ENCODE results near the gene TIGD4. TPM values are rescaled to one million over a fixed set of nuclear protein-coding genes. Genes with fewer than 3 reads are reported as not detected.

TIGD4 gene
- total RNA-seq, 5 donors from 2014 or later (not counting 1 experiment from before 2014, with no cell fraction given), result 0.13 to 0.28 (median 0.22) TPM; not detected in 1

- Mint-ChIP-seq H3K9me3 (peaks cover 0 to 5% (median 3%) of the 10 kb centered on the region in 3 donors), H3K36me3 (peaks cover 22% of the 10 kb centered on the region), H3K27ac (no peak overlapping the region), H3K27me3 (no peaks in the 10 kb centered on the region), H3K4me1 (peaks cover 24% of the 10 kb centered on the region in 3 donors), H3K4me3 (no peak overlapping the region)
- no peak for ATAC-seq (replicated peaks in 1 of 4)
- Histone ChIP-seq H3K27ac (ENCODE audit: low read length) (no peak overlapping the region), H3K4me1 (ENCODE audit: control insufficient read depth in 1 of 2, extremely low read depth in 1 of 2, insufficient read depth in 2 of 2, low read length in 2 of 2) (no peaks in the 10 kb centered on the region), H3K4me3 (ENCODE audit: control insufficient read depth in 1 of 2, extremely low read depth in 1 of 2, low read length in 1 of 2) (no peak overlapping the region), H3K27me3 (replicated peaks in 1 of 2; ENCODE audit: control insufficient read depth in 2 of 2, extremely low read depth in 1 of 2, insufficient read depth in 2 of 2, low read length in 1 of 2) (no peaks in the 10 kb centered on the region), H3K9me3 (no peaks in the 10 kb centered on the region), H3K36me3 (ENCODE audit: control insufficient read depth in 2 of 2, extremely low read depth in 1 of 2, insufficient read depth in 1 of 2, low read length in 1 of 2) (no peaks in the 10 kb centered on the region)
- WGBS (ENCODE audit: insufficient coverage), result no CpG with 5 or more reads among the region's 3 CpGs
- CTCF ChIA-PET, result interaction anchor here in 1 of 2 donors (0.7 kb wide), 1 partner anchor 305 kb away, joined by 3 read pairs; no protein-coding TSS in a partner anchor
- POLR2A ChIA-PET, result interaction anchor here in 1 of 2 donors (0.6 kb wide), 1 partner anchor 672 kb away, joined by 4 read pairs; no protein-coding TSS in a partner anchor
- no peak for DNase-seq
These were observed 27.1 kb upstream of the TIGD4 start for GRCh38 chr4:152806501-152807125.

- no peak overlapping the region for H3K4me3 Mint-ChIP-seq
- H3K27me3 ChIP-seq (replicated peaks in 1 of 2; ENCODE audit: control insufficient read depth in 2 of 2, extremely low read depth in 1 of 2, insufficient read depth in 2 of 2, low read length in 1 of 2), result no peaks in the 10 kb centered on the region
- no CpG with 5 or more reads among the region's 2 CpGs for WGBS (ENCODE audit: insufficient coverage)
- no peak overlapping the region for H3K27ac Mint-ChIP-seq
- H3K27ac ChIP-seq (ENCODE audit: low read length), result no peak overlapping the region
- H3K4me1 ChIP-seq (ENCODE audit: control insufficient read depth in 1 of 2, extremely low read depth in 1 of 2, insufficient read depth in 2 of 2, low read length in 2 of 2), result no peaks in the 10 kb centered on the region
- ATAC-seq (replicated peaks in 1 of 4) (no peak), DNase-seq (no peak)
- H3K4me1 Mint-ChIP-seq, result peaks cover 24 to 32% (median 26%) of the 10 kb centered on the region in 3 donors
- ChIA-PET CTCF (no interaction called here), POLR2A (no interaction called here)
- no peak overlapping the region for H3K4me3 ChIP-seq (ENCODE audit: control insufficient read depth in 1 of 2, extremely low read depth in 1 of 2, low read length in 1 of 2)
- no peaks in the 10 kb centered on the region for H3K36me3 ChIP-seq (ENCODE audit: control insufficient read depth in 2 of 2, extremely low read depth in 1 of 2, insufficient read depth in 1 of 2, low read length in 1 of 2)
- no peaks in the 10 kb centered on the region for H3K9me3 ChIP-seq
- no peaks in the 10 kb centered on the region for H3K27me3 Mint-ChIP-seq
- no peaks in the 10 kb centered on the region for H3K9me3 Mint-ChIP-seq
- H3K36me3 Mint-ChIP-seq, result peaks cover 15% of the 10 kb centered on the region
These were observed 26.3 kb upstream of the TIGD4 start for GRCh38 chr4:152805818-152806217.

DNA sequence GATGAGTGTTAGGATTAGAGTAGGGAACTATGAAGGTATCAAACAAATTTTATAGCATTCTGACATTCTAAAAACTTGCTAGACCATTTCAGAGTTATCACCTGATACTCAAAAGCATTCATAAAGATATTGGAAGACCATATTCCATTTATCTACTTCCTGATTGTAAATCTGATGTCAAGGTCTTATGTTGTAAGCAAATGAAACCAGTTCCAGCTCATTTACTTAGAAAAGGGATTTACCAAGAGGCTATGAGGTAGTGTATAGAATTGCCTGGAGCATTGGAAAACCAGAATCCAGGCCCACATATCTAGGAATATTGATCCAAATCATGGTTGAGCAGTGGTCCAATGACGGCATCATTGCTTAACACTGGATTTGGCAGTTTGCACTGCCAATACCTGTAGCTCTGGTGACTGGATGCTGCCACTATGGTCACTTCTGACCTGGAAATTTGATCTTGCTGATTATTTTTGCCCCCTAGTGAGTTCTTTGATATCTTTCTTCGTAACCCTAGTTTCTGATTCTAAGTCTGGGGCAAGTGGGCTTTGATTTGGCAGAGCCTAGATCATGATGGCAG lies 25.6 kb upstream of the TIGD4 start:
- Histone ChIP-seq H3K27me3 (replicated peaks in 1 of 2; ENCODE audit: control insufficient read depth in 2 of 2, extremely low read depth in 1 of 2, insufficient read depth in 2 of 2, low read length in 1 of 2) (no peaks in the 10 kb centered on the region), H3K9me3 (no peaks in the 10 kb centered on the region), H3K36me3 (ENCODE audit: control insufficient read depth in 2 of 2, extremely low read depth in 1 of 2, insufficient read depth in 1 of 2, low read length in 1 of 2) (no peaks in the 10 kb centered on the region), H3K27ac (ENCODE audit: low read length) (no peak overlapping the region), H3K4me3 (ENCODE audit: control insufficient read depth in 1 of 2, extremely low read depth in 1 of 2, low read length in 1 of 2) (no peak overlapping the region), H3K4me1 (ENCODE audit: control insufficient read depth in 1 of 2, extremely low read depth in 1 of 2, insufficient read depth in 2 of 2, low read length in 2 of 2) (no peaks in the 10 kb centered on the region)
- no peak for ATAC-seq (replicated peaks in 1 of 4)
- Mint-ChIP-seq H3K4me3 (no peak overlapping the region), H3K4me1 (peaks cover 24 to 36% (median 26%) of the 10 kb centered on the region in 3 donors), H3K27me3 (no peaks in the 10 kb centered on the region), H3K36me3 (peaks cover 10% of the 10 kb centered on the region), H3K9me3 (no peaks in the 10 kb centered on the region), H3K27ac (no peak overlapping the region)
- DNase-seq, result no peak
- WGBS (ENCODE audit: insufficient coverage), result 86% methylated on average over 1 of the region's 2 CpGs
- ChIA-PET POLR2A (no interaction called here), CTCF (no interaction called here)

- H3K27me3 ChIP-seq (replicated peaks in 1 of 2; ENCODE audit: control insufficient read depth in 2 of 2, extremely low read depth in 1 of 2, insufficient read depth in 2 of 2, low read length in 1 of 2), result no peaks in the 10 kb centered on the region
- Mint-ChIP-seq H3K4me1 (peaks cover 24 to 36% (median 24%) of the 10 kb centered on the region in 3 donors), H3K9me3 (no peaks in the 10 kb centered on the region), H3K27me3 (no peaks in the 10 kb centered on the region), H3K27ac (no peak overlapping the region), H3K4me3 (no peak overlapping the region), H3K36me3 (peaks cover 11% of the 10 kb centered on the region)
- H3K27ac ChIP-seq (ENCODE audit: low read length), result no peak overlapping the region
- ChIA-PET CTCF (no interaction called here), POLR2A (no interaction called here)
- H3K9me3 ChIP-seq, result no peaks in the 10 kb centered on the region
- 83% methylated on average over 1 of the region's 1 CpG for WGBS (ENCODE audit: insufficient coverage)
- DNase-seq (no peak), ATAC-seq (replicated peaks in 1 of 4) (no peak)
- H3K4me1 ChIP-seq (ENCODE audit: control insufficient read depth in 1 of 2, extremely low read depth in 1 of 2, insufficient read depth in 2 of 2, low read length in 2 of 2), result no peaks in the 10 kb centered on the region
- H3K4me3 ChIP-seq (ENCODE audit: control insufficient read depth in 1 of 2, extremely low read depth in 1 of 2, low read length in 1 of 2), result no peak overlapping the region
- H3K36me3 ChIP-seq (ENCODE audit: control insufficient read depth in 2 of 2, extremely low read depth in 1 of 2, insufficient read depth in 1 of 2, low read length in 1 of 2), result no peaks in the 10 kb centered on the region
These were observed 24.0 kb upstream of the TIGD4 start for GRCh38 chr4:152803541-152803940.

DNA sequence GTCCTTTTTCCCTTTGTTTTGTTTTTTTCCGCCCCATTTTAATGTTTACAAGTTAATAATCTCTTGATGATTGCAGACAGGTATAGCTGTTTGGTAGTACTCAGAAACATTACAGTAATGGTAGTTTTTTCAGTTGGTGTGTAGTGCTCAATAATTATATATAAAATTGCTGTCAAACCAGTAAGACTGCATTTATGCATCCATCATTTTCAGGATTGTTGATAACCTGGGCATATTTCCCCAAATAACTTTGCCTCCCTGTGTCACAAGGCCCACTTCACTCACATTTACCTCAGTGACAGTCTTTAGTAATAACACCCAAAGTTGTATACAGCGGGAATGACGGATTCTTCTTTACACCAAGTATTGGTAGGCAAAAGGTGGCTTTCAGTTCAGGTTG lies 16.4 kb upstream of the TIGD4 start:
- peaks cover 10% of the 10 kb centered on the region for H3K36me3 Mint-ChIP-seq
- POLR2A ChIA-PET, result no interaction called here

DNA sequence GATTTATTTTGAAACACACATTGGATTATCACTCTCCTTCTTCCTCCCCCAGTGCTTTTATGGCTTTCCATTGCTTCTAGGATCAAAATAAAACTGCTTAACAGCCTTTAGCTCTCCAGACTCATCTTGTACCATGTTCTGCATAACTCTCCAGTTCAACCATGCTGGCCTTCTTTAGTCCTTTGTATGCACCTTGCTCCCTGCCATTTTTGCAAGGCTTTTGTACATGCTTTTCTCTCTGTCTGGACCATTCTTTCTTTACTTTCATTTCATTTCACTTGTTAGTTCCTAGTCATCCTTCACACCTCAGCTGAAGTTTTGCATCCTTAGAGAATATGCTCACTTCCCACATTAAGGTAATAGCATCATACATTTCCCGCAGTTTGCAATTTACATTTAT lies 7.1 kb upstream of the TIGD4 start:
- Mint-ChIP-seq H3K27ac (peak overlapping the region; percentile 79 to 83), H3K4me1 (peaks cover 28 to 51% (median 36%) of the 10 kb centered on the region in 3 donors), H3K27me3 (no peaks in the 10 kb centered on the region), H3K9me3 (no peaks in the 10 kb centered on the region), H3K36me3 (peaks cover 3% of the 10 kb centered on the region), H3K4me3 (peak overlapping the region; percentile 41 to 51 (median 44))
- no peak for DNase-seq
- H3K4me1 ChIP-seq (ENCODE audit: control insufficient read depth in 1 of 2, extremely low read depth in 1 of 2, insufficient read depth in 2 of 2, low read length in 2 of 2), result peaks cover 0 to 8% of the 10 kb centered on the region in 2 experiments
- ChIA-PET CTCF (interaction anchor here (1.1 to 1.4 kb wide), 2 partner anchors 297 to 340 kb away, joined by 3 read pairs; no protein-coding TSS in a partner anchor), POLR2A (interaction anchor here in 1 of 2 donors (0.7 kb wide), 1 partner anchor 16 kb away, joined by 4 read pairs; no protein-coding TSS in a partner anchor)
- no peak overlapping the region for H3K4me3 ChIP-seq (ENCODE audit: control insufficient read depth in 1 of 2, extremely low read depth in 1 of 2, low read length in 1 of 2)
- H3K27ac ChIP-seq (ENCODE audit: low read length), result peak overlapping the region; percentile 32
- H3K36me3 ChIP-seq (ENCODE audit: control insufficient read depth in 2 of 2, extremely low read depth in 1 of 2, insufficient read depth in 1 of 2, low read length in 1 of 2), result no peaks in the 10 kb centered on the region
- ATAC-seq (replicated peaks in 1 of 4), result no peak
- no peaks in the 10 kb centered on the region for H3K9me3 ChIP-seq
- H3K27me3 ChIP-seq (replicated peaks in 1 of 2; ENCODE audit: control insufficient read depth in 2 of 2, extremely low read depth in 1 of 2, insufficient read depth in 2 of 2, low read length in 1 of 2), result no peaks in the 10 kb centered on the region
- WGBS (ENCODE audit: insufficient coverage), result no CpG with 5 or more reads among the region's 1 CpG

More for the DNA sequence above, 16.4 kb upstream of the TIGD4 start:
- H3K4me3 Mint-ChIP-seq, result no peak overlapping the region
- ATAC-seq (replicated peaks in 1 of 4), result no peak
- H3K27me3 Mint-ChIP-seq, result no peaks in the 10 kb centered on the region
- peaks cover 2 to 16% (median 7%) of the 10 kb centered on the region in 3 donors for H3K4me1 Mint-ChIP-seq
- no peaks in the 10 kb centered on the region for H3K9me3 Mint-ChIP-seq
- no peak overlapping the region for H3K27ac Mint-ChIP-seq
- Histone ChIP-seq H3K36me3 (ENCODE audit: control insufficient read depth in 2 of 2, extremely low read depth in 1 of 2, insufficient read depth in 1 of 2, low read length in 1 of 2) (no peaks in the 10 kb centered on the region), H3K27ac (ENCODE audit: low read length) (no peak overlapping the region), H3K9me3 (no peaks in the 10 kb centered on the region), H3K4me3 (ENCODE audit: control insufficient read depth in 1 of 2, extremely low read depth in 1 of 2, low read length in 1 of 2) (no peak overlapping the region), H3K4me1 (ENCODE audit: control insufficient read depth in 1 of 2, extremely low read depth in 1 of 2, insufficient read depth in 2 of 2, low read length in 2 of 2) (no peaks in the 10 kb centered on the region), H3K27me3 (replicated peaks in 1 of 2; ENCODE audit: control insufficient read depth in 2 of 2, extremely low read depth in 1 of 2, insufficient read depth in 2 of 2, low read length in 1 of 2) (no peaks in the 10 kb centered on the region)
- DNase-seq, result no peak
- no CpG with 5 or more reads among the region's 3 CpGs for WGBS (ENCODE audit: insufficient coverage)
- CTCF ChIA-PET, result no interaction called here
